GM23248 (cell line): Measurements from ENCODE around the gene RASGRP2. TPM values are rescaled to one million over a fixed set of nuclear protein-coding genes. Genes with fewer than 3 reads are reported as not detected.

Experiments used
- DNase-seq: peaks from one replicate; pipeline ENCODE4 v3.0.0-alpha.2; 2015
- H2AFZ ChIP-seq: fragments of 200-600 bp; sonication (generic); 2 replicates; pipeline ENCODE4 v1.6.1; 2016; ENCODE audit warnings: antibody characterized with exemption
- H3F3A ChIP-seq: fragments of 200-600 bp; sonication (generic); 2 replicates; pipeline ENCODE4 v1.6.1; 2016; ENCODE audit warnings: mild to moderate bottlenecking, antibody characterized with exemption, mixed run types; ENCODE audit not compliant: insufficient read depth
- H3K27ac ChIP-seq: fragments of 200-600 bp; sonication (generic); 2 replicates; pipeline ENCODE4 v1.5.1; 2016; ENCODE audit warnings: mild to moderate bottlenecking
- H3K27me3 ChIP-seq: fragments of 200-600 bp; sonication (generic); replicated peaks from 2 replicates; pipeline ENCODE4 v1.6.1; 2016; ENCODE audit warnings: mild to moderate bottlenecking; ENCODE audit not compliant: insufficient read depth
- H3K36me3 ChIP-seq: fragments of 200-600 bp; sonication (generic); 2 replicates; pipeline ENCODE4 v1.6.1; 2016; ENCODE audit warnings: low read depth, mild to moderate bottlenecking
- H3K4me1 ChIP-seq: fragments of 200-600 bp; sonication (generic); 2 replicates; pipeline ENCODE4 v1.6.1; 2016; ENCODE audit warnings: mild to moderate bottlenecking; ENCODE audit not compliant: insufficient read depth
- H3K4me2 ChIP-seq: fragments of 200-600 bp; sonication (generic); one replicate; pipeline ENCODE4 v1.6.1; 2016; ENCODE audit warnings: mild to moderate bottlenecking; ENCODE audit not compliant: unreplicated experiment
- H3K4me3 ChIP-seq: fragments of 200-600 bp; sonication (generic); 2 replicates; pipeline ENCODE4 v1.5.1; 2016; ENCODE audit warnings: mild to moderate bottlenecking
- H3K79me2 ChIP-seq: fragments of 200-600 bp; sonication (generic); 2 replicates; pipeline ENCODE4 v1.6.1; 2016; ENCODE audit warnings: mild to moderate bottlenecking; ENCODE audit not compliant: insufficient read depth
- H3K9ac ChIP-seq: fragments of 200-600 bp; sonication (generic); 2 replicates; pipeline ENCODE4 v1.6.1; 2016; ENCODE audit warnings: mild to moderate bottlenecking
- H3K9me2 ChIP-seq: fragments of 200-600 bp; sonication (generic); 2 replicates; pipeline ENCODE4 v1.6.1; 2016; ENCODE audit warnings: mixed run types, mild to moderate bottlenecking, moderate library complexity; ENCODE audit not compliant: insufficient read depth
- H3K9me3 ChIP-seq: fragments of 200-600 bp; sonication (generic); one replicate; pipeline ENCODE4 v1.6.1; 2017; ENCODE audit warnings: low read depth
- H4K20me1 ChIP-seq: fragments of 200-600 bp; sonication (generic); 2 replicates; pipeline ENCODE4 v1.6.0; 2016; ENCODE audit not compliant: insufficient read depth
- EZH2 ChIP-seq: fragments of 200-600 bp; sonication (generic); IDR thresholded peaks from 2 replicates; pipeline ENCODE4 v1.6.1; 2018; ENCODE audit warnings: antibody characterized with exemption, mild to moderate bottlenecking; ENCODE audit not compliant: insufficient read depth, poor library complexity, severe bottlenecking
- EZH2phosphoT487 ChIP-seq: fragments of 200-600 bp; sonication (generic); IDR thresholded peaks from 2 replicates; pipeline ENCODE4 v1.6.1; 2018; ENCODE audit warnings: antibody characterized with exemption, moderate library complexity, mild to moderate bottlenecking, low read depth; ENCODE audit not compliant: insufficient read depth
- WGBS, 2 experiments: methylation state at CpG; one replicate each; pipeline ENCODE4 v1.1.6; 2015 to 2017; ENCODE audit warnings: low lambda C conversion rate in 2 of 2, low coverage in 1 of 2; ENCODE audit errors: missing lambda C conversion rate in 2 of 2; 5-methylcytosine and 5-hydroxymethylcytosine counted together
- in situ Hi-C: fragments of 300-500 bp; cut with MboI; formaldehyde crosslinking; loops from 2 replicates; pipeline ENCODE4 v1.15.0; 2020
- polyA plus RNA-seq: library from polyadenylated mRNA; unstranded; fragments of >200 nt; fragmentation: Nextera tagmentation; extraction: Ambion mirVana; gene quantifications from 2 replicates; pipeline ENCODE4 v1.2.1, GENCODE V29; 2016
- total RNA-seq: library from RNA; depleted of rRNA; stranded (reverse); fragments of >200 nt; shearing (Covaris generic); gene quantifications from 2 replicates; pipeline ENCODE4 v1.2.3, GENCODE V29; 2014

Gene RASGRP2
- total and polyA plus RNA-seq, 2 experiments from 2014 or later, result 0.68 TPM; not detected in 1

- Histone ChIP-seq H4K20me1 (no peaks in the 10 kb centered on the region), H2AFZ (peak overlapping the region; percentile 82), H3K4me2 (peak overlapping the region; percentile 76), H3K9me3 (no peaks in the 10 kb centered on the region), H3F3A (peaks cover 8% of the 10 kb centered on the region), H3K79me2 (no peaks in the 10 kb centered on the region), H3K4me3 (peak overlapping the region; percentile 66), H3K27ac (no peak overlapping the region), H3K9ac (no peak overlapping the region), H3K36me3 (no peaks in the 10 kb centered on the region), H3K9me2 (no peaks in the 10 kb centered on the region), H3K4me1 (peaks cover 13% of the 10 kb centered on the region), H3K27me3 (peaks cover 43% of the 10 kb centered on the region)
- TF ChIP-seq EZH2phosphoT487 (no peak), EZH2 (no peak)
- WGBS, 2 experiments, result 1 to 4% methylated on average over 29 to 32 of the region's 58 CpGs
- DNase-seq, result peak; percentile 64
- in situ Hi-C loops, result no loop called here
Measured at GRCh38 chr11:64742889-64743590, 902 bp downstream of the RASGRP2 start.

DNA sequence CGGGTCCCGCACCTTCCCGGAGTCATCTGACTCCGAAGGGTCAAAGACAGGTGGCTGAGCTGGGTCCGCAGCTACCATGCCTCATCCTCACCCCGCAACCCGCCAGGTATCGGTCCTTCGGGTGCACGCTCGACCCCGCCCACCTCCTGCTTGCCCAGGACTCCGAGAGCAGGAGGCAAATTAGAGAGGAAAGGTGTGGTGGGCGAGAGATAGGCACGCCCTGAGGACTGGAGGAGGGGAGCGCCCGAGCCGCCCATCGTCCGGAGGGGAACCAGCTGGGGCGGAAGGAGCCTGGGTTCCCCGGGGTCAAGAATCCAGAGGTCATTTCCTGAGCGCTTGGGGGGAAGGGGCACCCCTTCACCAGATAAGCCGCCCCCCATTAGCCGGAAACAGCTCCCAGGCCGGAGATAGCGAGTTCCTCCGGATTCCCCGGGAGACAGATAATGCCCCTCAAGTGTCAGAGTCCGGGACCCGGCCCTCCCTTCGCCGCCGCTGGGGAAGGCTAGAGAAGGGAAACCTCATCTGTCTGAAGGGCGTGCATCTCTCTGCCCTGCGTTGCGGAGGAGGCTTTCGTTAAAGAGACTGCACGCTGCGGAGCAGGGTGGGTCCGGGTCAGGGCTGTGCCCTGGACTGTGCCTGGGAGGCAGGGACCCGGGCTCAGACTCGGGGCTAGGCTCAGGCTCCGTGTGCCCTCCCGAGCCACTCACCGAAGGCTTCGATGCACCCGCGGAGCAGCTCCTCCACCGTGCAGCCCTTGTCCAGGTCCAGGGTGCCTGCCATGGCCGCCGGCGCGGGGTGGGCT, 1.7 kb downstream of the RASGRP2 start:
- Histone ChIP-seq H3K27me3 (peaks cover 47% of the 10 kb centered on the region), H3K4me1 (peaks cover 9% of the 10 kb centered on the region; the same call in 1 of the 2 replicates), H3K9ac (no peak overlapping the region), H3K9me3 (no peaks in the 10 kb centered on the region), H3K4me2 (peak overlapping the region; percentile 76), H3K27ac (no peak overlapping the region), H3F3A (peaks cover under 1% of the 10 kb centered on the region; the same call in 1 of the 2 replicates), H3K4me3 (peak overlapping the region; percentile 66), H2AFZ (peak overlapping the region; percentile 82), H4K20me1 (no peaks in the 10 kb centered on the region), H3K9me2 (no peaks in the 10 kb centered on the region), H3K36me3 (no peaks in the 10 kb centered on the region), H3K79me2 (no peaks in the 10 kb centered on the region)
- no peak for TF ChIP-seq EZH2phosphoT487
- TF ChIP-seq EZH2, result peak; percentile 54
- WGBS, 2 experiments, result 5% methylated on average over 41 to 52 of the region's 54 CpGs
- DNase-seq, result peak; percentile 61
- in situ Hi-C loops, result no loop called here

DNA sequence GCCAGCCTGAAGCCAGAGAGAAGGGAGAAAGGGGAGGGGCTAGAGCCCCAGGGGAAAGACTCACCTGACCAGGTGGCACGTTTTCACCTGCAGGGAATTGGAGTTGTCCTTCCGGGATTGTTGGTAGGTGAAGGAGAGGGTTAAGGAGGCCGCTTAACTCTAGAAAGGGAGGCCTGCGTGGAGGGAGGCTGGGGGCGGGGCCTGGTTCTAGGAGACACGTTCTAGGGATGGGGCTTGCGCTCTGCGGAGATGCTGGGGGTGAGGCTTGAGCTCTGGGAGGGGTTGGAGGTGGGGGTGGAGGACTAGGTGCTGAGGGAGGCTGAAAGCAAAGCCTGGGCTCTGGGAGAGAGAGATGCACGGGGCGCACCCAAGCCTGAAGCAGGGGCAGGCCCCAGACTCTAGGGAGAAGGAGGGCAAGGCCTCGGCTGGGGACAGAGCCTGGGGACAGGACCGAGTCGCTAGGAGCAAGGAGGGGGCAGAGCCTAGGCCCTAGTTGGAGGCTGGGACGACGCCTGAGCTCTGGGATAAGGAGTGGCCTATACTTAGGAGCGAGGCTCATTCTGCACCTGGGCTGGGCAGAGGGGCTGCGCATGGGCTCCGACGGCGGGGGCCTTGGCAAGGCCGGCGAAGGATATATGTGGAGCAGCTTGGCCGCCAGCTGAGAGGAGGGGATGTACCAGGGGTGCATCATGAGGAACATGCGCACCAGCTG, 2.4 kb downstream of the RASGRP2 start:
- H3K9ac ChIP-seq, result no peak overlapping the region
- H3K27me3 ChIP-seq, result peaks cover 47% of the 10 kb centered on the region
- no peak for DNase-seq
- peaks cover 9% of the 10 kb centered on the region; the same call in 1 of the 2 replicates for H3K4me1 ChIP-seq
- WGBS, 2 experiments, result 33 to 37% methylated on average over 20 to 23 of the region's 24 CpGs
- no peaks in the 10 kb centered on the region for H3F3A ChIP-seq
- no peak overlapping the region for H3K4me2 ChIP-seq
- no peaks in the 10 kb centered on the region for H3K79me2 ChIP-seq
- no peak overlapping the region for H2AFZ ChIP-seq
- no peak overlapping the region for H3K27ac ChIP-seq
- H4K20me1 ChIP-seq, result no peaks in the 10 kb centered on the region
- TF ChIP-seq EZH2phosphoT487, result no peak
- no peak for TF ChIP-seq EZH2
- H3K4me3 ChIP-seq, result no peak overlapping the region
- no peaks in the 10 kb centered on the region for H3K36me3 ChIP-seq
- in situ Hi-C loops, result no loop called here
- H3K9me3 ChIP-seq, result no peaks in the 10 kb centered on the region
- no peaks in the 10 kb centered on the region for H3K9me2 ChIP-seq

GRCh38 chr11:64739871-64740270, 4.1 kb downstream of the RASGRP2 start:
- H3K9me3 ChIP-seq, result no peaks in the 10 kb centered on the region
- H3K4me1 ChIP-seq, result 0 out of 2 replicates have a peak, but pooled peaks cover under 1% of the 10 kb centered on the region
- H3K9ac ChIP-seq, result no peak overlapping the region
- WGBS, 2 experiments, result 78 to 79% methylated on average over 11 to 12 of the region's 12 CpGs
- H3K9me2 ChIP-seq, result no peaks in the 10 kb centered on the region
- no peak overlapping the region for H3K4me2 ChIP-seq
- DNase-seq, result no peak
- in situ Hi-C loops, result no loop called here
- no peaks in the 10 kb centered on the region for H3K36me3 ChIP-seq
- no peaks in the 10 kb centered on the region for H4K20me1 ChIP-seq
- H3K79me2 ChIP-seq, result no peaks in the 10 kb centered on the region
- no peak overlapping the region for H3K4me3 ChIP-seq
- no peak overlapping the region for H3K27ac ChIP-seq
- no peak overlapping the region for H2AFZ ChIP-seq
- no peaks in the 10 kb centered on the region for H3F3A ChIP-seq
- TF ChIP-seq EZH2 (no peak), EZH2phosphoT487 (no peak)
- H3K27me3 ChIP-seq, result peaks cover 47% of the 10 kb centered on the region
